HS-27A (cell line): ENCODE results near the gene MAP7.
"Not testable (repeated sequence)": the region's sequence is repeated elsewhere in the genome, so short reads cannot be mapped to it uniquely, and the experiment has no call there.

Experiments
- DNase-seq: peaks from one replicate; pipeline ENCODE4 v3.0.0-alpha.2; 2012; ENCODE audit warnings: low read depth, missing footprints

MAP7 gene

DNA sequence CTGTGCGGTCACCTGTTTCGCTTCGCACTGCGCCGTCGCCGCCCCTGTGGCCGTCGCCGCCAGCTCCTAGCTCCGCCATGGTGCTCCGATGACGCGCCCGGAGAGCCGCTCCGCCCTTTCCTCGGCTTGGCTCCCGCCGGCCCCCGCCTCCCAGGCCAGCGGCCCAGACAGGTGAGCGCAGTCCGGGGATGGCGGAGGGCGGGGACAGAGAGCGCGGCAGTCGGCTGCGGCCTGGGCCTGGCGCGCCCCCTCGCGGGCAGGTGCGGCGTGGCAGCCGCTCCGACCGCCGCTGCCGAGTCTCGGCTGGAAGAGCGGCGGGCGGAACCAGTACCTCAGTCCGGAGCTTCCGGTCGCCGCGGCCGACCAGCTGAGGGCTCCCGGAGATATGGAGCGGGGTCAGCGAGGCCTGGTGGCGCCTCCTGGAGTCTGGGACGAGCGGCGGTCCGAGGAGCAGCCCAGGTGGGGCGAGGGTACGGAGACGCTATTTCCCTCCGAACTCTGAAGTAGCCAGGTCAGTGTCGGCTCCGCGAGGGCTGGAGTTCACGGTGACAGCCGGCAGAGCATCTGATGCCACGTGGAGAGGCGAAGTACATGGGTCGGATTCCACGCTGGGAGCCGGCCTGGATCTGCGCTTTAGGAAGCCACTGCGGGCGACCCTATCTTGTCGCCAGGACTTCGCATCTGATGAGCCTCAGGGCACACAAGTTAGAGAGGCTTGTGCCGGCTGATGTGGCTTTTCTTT is at the start of gene MAP7:
Gene MAP7, minus strand, starts transcription at position 93 of the 742 bp plus-strand sequence. Its CDS starts 14 bp downstream, at position 79.
- DNase-seq = no peak

DNA sequence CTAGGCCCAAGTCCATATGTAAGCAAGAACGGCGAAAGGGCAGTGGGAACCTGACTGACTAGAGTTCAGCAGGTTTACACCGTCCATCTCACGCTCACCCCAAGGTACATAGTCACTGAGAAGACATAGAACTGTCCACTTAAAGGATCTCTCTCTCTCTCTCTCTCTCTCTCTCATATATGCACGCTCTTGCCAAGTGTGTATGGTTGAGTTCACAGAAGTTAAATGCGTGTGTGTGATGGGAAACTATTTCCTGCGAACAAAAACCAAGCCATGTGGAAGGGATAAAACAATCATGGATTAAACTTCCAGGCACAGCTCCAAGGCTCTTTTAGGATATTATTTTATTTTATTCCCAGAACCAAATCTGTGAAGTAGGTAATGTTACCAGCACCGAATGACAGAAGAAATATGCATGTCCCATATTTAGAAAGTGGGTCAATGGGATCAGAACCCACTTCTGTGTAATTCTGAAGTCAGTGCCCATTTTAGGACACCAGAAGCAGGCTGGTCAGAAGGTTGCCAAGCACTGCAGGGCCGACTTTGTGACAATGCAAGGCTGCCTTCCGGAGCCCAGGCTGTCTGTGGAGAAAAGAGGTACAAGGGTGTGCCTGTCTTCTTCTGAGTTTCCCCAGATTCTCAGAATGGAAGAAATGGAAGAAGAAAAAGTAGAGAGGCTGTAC is 49.2 kb upstream of the MAP7 start:
- no peak for DNase-seq

DNA sequence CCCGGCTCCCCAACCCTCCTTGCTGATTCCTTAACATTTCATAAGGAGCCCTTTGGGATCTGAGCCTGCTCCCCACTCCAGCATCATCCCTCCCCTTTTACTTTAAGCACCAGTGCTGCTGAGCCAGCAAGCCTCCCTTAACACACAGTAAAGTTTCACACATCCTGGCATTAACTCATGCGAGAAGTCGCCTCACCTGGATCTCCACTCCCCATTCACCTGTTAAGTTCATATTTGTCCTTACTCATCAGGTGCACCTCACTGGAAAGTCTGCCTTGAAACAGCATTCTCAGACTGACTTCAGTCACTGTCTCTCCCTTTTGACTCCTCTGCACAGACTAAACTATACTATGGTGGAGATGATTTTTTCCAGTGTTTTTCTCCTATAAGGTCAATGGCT is 47.8 kb upstream of the MAP7 start:
- no peak for DNase-seq

DNA sequence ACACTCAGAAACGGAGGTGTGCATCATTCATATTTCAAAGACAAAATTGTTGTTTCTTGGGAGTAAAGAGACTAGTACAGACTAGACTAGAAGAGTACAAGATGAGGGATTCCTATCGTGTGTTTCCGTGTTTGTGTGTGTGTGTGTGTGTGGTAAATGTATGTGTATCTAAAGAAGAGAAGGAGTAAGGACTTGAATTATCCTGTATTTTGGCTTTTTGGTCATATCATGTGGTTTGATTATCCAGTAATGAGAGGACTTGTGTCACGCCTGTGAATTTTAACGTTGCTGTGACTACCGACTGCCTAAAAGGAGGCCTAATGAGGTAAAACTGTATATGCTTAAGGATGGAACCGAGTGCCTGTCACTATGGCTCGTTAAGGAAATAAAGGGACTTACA is 44.4 kb upstream of the MAP7 start:
- no peak for DNase-seq

DNA sequence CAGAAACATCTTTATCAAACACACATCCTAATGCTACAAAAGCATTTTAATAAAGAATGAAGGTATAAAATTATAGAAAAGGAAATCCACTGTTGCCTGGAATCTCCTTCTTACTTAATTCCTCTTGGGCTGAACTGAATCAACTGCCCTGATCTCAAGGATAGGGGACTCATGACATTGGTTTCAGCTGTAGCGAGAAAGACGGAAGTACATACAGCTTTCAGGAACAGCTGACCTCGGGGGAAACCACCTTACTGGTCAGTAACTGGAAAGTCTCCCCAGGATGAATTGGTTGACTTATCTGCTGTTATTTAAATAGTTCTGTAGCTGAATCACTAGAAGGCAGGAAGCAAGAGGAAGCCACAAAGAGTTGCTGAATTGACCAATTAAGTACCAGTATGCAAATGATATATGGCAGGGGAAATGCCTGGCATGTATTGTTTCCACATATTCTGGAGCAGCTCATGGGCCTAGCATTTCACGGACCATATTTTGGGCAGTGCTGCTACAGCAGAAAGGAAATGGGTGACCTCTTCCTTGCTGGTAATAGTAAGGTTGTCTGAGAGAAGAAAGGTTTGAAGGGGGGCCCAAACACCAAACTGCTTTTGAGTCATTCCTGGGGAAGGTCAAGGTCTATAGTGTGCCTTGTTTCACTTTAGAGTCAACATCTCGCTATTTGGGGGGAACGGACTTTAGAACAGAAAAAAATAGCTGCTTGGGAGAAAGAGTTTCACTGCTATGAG is 43.7 kb upstream of the MAP7 start:
- peak; percentile 92 for DNase-seq

DNA sequence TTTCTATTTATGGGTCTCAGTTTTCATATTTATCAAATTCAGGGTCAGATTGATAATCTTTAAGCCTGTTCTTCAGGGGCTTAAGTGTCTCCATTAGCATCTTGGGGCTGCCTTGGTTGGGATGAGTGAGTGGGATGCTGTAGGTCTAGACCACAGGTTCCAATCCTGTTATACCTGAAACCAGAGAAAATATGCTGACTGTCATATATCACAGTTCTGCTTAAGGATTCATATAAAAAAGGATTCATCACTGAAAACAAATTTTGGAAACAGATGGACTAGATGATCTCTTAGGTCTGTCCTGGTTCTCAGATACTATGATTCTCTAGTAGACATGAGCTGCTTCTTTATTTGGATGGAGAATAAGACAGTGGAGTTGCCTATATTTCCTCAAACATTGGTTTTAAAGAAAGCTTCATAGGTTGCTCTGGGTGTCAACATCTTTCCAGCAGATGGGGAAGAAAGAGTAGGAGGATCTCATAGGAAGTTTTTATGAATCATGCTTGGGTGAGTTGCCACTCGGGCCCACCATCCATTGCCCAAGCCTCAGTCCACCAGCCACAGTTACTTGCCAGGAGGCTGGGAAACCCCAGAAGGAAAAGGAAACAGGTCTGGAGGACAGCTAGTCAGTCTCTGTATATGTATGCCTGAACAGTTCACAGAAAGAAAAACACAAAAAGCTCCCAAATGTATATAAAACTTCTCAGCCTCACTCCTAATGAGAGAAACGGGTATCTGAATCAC is 42.9 kb upstream of the MAP7 start:
- no peak for DNase-seq

DNA sequence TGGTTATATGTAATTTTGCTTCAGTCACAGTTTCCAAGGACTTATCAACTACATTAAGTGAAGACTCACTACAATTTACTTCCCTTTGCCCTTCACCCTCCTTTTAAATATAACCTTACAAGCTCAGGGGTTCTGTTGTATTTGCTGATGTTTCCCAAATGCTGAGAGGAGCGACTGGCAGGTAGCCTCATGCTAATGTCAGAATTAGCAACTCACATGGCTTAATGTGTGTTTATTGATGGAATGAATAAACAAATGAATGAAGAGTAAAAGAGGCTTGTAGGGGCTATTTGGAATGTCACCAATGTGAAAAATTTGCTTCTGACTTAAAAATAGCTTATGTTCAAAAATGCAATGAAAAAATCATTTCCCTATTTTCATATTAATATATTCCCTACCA is 41.4 kb upstream of the MAP7 start:
- no peak for DNase-seq

DNA sequence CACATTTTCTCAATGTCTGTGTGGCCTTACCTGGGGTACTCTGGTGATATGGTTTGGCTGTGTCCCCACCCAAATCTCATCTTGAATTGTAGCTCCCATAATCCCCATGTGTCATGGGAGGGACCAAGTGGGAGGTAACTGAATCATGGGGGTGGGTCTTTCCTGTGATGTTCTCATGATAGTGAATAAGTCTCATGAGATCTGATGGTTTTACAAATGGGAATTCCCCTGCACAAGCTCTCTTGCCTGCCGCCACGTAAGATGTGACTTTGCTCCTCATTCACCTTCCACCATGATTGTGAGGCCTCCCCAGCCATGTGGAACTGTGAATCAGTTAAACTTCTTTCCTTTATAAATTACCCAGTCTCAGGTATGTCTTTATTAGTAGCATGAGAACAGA is 40.6 kb upstream of the MAP7 start:
- DNase-seq = not testable (repeated sequence)

DNA sequence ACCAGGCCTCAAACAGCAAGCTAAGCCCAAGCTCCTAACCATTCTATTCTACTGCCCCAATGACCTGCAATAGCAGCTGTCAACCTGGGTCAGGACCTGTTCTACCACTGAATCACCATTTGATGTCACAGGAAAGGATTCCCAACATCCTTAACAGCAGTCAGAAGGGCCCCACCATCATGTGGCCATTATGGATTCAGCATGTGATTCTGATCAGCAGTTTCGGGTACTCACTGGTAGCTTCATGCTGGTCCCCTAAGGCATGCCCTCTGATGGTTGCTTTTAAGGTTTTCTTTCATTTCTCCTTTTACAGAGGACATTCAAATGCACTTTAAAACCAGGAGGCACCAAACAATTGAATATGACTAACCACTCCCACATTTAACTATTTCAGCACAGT is 37.3 kb upstream of the MAP7 start:
- DNase-seq = no peak

DNA sequence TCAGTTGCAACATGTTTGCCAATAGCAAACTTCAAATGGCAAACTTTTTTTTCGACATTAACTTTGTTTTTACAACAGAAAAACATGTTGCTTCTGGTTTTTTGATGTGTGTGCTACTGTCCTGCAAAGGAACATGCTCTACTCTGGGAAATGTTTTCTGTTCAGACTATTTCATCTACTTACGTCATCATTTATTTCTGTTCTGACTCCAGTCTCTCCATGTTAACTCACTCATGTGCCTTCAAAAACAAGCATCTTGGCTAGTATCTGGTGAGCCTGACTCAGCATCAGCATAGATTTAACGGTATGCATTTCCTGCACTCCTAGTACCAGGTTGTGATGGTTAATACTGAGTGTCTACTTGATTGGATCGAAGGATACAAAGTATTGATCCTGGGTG is 36.1 kb upstream of the MAP7 start:
- DNase-seq = no peak

DNA sequence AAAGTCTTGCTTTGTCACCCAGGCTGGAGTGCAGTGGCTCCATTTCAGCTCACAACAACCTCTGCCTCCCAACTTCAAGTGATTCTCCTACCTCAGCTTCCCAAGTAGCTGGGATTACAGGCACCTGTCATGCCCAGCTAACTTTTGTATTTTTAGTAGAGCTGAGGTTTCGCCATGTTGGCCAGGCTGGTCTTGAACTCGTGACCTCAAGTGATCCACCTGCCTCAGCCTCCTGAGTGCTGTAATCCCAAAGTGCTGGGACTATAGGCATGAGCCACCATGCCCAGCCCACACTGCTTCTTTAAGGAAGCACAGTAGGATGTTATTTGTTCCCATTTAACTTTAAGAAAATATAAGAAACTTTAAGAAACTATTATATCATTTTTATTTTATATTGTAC is 35.3 kb upstream of the MAP7 start:
- not testable (repeated sequence) for DNase-seq

DNA sequence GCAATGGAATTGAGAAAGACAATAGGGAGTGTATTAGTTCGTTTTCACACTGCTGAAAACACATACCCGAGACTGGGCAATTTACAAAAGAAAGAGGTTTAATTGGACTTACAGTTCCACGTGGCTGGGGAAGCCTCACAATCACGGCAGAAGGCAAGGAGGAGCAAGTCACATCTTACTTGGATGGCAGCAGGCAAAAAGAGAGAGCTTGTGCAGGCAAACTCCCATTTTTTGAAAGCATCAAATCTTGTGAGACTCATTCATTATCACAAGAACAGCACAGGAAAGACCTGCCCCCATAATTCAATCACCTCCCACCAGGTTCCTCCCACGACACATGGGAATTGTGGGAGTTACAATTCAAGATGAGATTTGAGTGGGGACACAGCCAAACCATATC is 34.1 kb upstream of the MAP7 start:
- DNase-seq = not testable (repeated sequence)

DNA sequence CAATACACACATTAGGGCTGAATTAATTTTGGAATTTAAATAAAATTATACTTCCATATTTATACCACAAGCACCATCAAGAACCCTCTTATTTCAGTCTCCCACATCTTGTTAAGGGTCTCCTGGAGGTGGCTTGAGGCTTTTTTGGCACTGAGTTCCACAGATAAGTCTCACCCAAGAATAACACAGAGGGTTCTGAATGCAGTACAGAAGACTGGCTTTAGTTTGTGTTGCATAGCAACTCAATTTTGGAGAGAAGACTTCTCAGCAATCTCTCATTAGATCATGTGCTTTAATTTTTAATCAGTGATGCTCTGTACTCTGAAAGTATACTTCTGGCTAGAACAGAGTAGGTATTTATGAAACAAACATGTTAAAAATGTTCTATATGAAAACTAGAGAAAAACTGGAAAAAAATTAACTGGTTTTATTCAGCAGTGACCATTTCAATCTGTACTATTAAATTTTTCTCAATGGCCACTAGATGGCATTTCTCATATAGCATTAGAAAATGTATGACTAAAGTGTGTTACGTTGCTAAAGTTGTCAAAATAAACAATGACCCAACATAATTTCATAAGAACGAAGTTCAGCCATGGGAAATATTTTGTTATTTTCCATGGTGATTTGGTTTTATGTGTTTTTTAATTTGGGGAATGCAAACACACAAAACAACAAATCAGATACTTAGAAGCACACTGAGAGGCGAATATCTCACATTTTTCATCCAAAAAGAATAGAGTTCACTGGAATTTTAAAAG is 32.7 kb upstream of the MAP7 start:
- DNase-seq = no peak

DNA sequence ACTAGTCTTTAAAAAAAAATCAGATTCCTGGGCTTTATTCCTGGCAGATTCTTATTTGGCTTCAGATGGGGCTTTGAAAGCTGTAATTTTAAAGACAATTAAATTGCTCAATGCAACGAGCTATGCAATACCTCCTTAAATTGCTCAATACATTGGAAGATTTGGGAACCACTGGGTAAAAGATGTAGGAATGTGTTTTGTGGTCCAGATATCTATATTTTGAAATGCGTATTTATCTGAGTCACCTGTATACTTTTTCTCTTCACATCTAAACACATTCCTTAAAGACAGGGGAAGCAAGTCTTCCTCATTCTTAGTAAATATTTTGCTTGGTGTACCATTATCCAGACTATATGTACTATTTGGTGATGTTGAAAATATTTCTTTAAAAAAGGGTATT is 29.6 kb upstream of the MAP7 start:
- no peak for DNase-seq

DNA sequence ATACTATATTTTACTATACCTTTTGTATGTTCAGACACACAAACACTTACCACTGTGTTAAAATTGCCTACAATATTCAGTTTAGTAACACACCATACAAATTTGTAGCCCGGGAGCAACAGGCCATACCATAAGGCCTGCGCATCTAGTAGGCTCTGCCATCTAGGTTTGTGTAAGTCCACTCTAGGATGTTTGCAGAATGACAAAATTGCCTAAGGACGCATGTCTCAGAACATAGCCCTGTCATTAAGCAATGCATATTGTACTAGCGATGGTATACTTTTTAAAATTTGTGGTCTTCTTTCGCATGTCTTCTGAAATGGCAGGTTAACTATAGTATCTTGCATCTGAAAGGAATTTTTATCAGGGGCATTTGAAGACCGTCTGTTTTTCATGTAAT is 26.6 kb upstream of the MAP7 start:
- no peak for DNase-seq

DNA sequence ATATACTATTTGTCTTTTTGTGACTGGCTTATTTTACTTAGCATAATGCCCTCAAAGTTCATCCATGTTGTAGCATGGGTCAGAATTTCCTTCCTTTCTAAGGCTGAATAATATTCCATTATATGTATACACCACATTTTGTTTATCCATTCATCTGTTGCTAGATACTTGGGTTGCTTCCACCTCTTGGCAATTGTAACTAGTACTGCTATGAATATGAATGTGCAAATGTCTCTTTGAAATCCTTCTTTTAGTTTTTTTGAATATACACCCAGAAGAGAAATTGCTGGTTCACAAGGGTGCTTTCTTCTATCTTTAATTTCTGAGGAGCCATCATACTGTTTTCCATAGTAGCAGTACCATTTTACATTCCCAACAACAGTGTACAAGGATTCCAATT is 21.3 kb upstream of the MAP7 start:
- no peak for DNase-seq

DNA sequence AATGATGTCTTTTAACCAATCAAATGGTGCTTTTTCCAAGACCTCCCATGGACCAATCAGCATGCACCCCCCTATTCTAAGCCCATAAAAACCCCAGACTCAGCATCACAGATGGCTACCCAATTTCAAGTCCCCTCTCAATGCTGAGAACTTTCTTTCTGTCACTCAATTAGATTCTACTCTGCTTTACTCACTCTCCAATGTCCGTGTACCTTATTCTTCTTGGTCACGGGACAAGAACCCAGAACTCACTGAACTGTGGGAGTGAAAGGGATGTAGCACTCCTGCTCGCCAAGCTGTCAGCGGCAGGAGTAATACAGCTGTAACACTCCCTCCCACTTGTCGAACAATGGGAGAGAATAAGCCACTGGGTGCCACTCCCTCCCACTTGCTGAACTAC is 20.8 kb upstream of the MAP7 start:
- DNase-seq = no peak

DNA sequence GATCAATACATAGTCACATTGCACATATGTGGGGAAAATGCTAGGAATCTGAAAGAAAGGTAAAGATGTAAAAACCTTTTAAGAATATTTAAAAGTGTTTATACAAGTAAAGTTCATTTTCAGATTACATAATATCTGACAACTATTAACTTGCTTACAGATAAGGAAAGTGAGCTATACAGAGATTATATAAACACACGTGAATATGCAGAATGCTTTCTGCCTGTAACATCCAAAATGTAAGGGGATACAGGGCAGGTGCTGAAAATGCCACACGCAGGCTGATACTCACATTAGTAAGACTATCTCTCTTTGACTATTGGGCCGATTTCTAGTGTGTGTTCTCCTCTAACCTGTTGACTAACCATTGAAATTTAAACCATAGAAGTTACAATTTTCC is 17.9 kb upstream of the MAP7 start:
- no peak for DNase-seq

DNA sequence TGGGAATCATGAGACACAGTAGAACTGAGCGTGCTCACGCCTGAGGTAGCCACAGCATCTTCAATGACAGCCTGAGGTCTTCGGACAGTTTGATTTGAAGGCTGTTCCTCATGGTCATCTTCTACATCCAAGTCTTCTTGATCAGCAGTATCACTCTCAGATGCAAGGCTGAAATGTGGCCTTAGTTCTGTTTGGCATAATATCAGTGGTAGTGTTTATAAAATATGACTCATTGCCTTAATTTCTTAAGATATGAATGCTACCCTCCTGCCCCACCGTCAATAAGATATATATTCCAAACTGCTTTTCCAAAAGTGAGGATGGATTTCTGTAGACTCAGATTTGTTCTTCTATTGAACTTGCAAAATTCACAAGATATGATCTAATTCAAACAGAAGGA is 17.5 kb upstream of the MAP7 start:
- no peak for DNase-seq

DNA sequence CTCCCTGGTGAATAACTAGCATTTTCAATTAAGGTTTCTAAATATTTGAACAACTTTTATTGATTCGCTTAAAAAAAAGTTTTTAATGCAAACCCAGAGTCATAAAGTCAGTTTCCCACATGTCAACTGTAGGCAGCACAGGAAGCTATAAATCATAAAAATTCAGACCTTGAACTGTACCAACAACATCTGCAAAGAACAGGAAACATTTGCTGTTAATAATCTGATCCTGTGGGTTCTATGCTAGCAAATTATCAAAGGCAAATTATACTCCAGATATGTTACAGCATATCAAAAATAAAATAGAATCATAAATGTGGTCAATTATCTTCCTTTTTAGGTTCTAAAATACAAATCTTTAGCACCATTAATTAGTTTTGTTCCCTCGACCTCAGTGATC is 16.6 kb upstream of the MAP7 start:
- no peak for DNase-seq

DNA sequence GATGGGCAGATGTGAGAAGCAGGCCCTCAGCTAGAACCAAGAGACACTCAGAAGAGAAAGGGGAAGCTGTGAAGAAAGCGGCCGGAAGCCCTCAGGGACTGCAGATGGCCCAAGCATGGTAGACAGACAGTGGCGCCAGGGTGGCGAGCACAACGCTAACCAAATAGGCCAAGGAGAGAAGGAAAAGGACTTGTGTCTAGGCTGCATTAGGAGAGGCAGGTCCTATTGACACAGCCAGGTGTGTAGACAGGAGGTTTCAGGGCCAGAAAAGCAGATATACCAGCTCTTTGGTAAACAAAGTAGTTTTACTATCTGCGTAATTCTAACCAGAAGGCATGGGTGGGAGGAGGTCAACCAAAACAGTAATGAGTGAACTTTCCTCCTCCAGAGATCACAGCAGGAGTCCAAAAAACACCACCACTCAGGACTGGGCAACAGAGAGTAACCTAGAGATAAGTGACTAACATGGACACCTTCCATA is 15.8 kb upstream of the MAP7 start:
- no peak for DNase-seq

DNA sequence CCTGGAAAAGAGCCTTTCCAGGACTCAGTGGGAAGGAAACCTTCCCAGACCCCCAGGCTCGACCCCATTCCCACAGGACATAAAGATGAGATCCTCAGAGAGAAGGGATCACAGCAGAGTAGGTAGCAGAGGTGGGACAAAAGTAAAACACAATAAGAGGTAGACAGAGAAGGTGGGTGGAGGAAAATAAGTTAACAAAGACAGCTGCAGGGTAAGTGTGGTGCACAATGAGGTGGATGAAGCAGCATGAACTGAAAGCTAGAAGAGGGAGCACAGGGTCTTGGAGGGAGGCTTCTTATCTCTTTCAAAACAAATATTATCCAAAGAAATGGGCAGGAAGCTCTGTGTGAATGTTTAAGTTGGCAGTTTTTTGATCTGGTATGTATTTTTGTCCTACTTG is 14.0 kb upstream of the MAP7 start:
- no peak for DNase-seq
